CD8-positive, alpha-beta memory T cell (primary cell): Measurements from ENCODE around the gene RETREG1. TPM values are rescaled to one million over a fixed set of nuclear protein-coding genes. Genes with fewer than 3 reads are reported as not detected.

Source experiments
- CTCF ChIA-PET: fragments of 350-600 bp; sonication (Branson Sonifier 250); formaldehyde crosslinking; loops from one replicate; lab custom pipeline; 2021; ENCODE audit warnings: antibody characterized with exemption; lab: Charles Lee
- POLR2A ChIA-PET: fragments of 350-600 bp; sonication (Branson Sonifier 250); formaldehyde crosslinking; loops from one replicate; lab custom pipeline; 2021; ENCODE audit warnings: antibody characterized with exemption; lab: Charles Lee
- DNase-seq, 5 donors: peaks; one replicate each; pipeline versions ENCODE4 v3.0.0 to v3.0.0-alpha.2; 2020 to 2022; ENCODE audit warnings: mixed read lengths in 1 of 5
- H3K27ac ChIP-seq: one replicate; pipeline ENCODE4 v1.7.0; 2013; ENCODE audit warnings: low read depth, mild to moderate bottlenecking, low read length, moderate library complexity
- H3K27me3 ChIP-seq: 2 replicates; pipeline ENCODE4 v1.7.0; 2013; ENCODE audit warnings: low read length, mild to moderate bottlenecking; ENCODE audit not compliant: insufficient read depth, poor library complexity, severe bottlenecking
- H3K36me3 ChIP-seq: 2 replicates; pipeline ENCODE4 v1.7.0; 2013; ENCODE audit warnings: mild to moderate bottlenecking, low read length, moderate library complexity; ENCODE audit not compliant: insufficient read depth
- H3K4me1 ChIP-seq: 2 replicates; pipeline ENCODE4 v1.7.0; 2013; ENCODE audit warnings: mild to moderate bottlenecking, low read length, moderate library complexity; ENCODE audit not compliant: insufficient read depth
- H3K4me3 ChIP-seq: 2 replicates; pipeline ENCODE4 v1.7.0; 2013; ENCODE audit warnings: mild to moderate bottlenecking, low read length
- H3K9me3 ChIP-seq: 2 replicates; pipeline ENCODE4 v1.7.0; 2013; ENCODE audit warnings: mild to moderate bottlenecking, low read length
- H3K27ac Mint-ChIP-seq, 8 donors: one replicate each; pipeline ENCODE4 v1.8.0; 2020 to 2021; ENCODE audit warnings: mixed read lengths in 8 of 8, mild to moderate bottlenecking in 6 of 8, inconsistent platforms in 3 of 8, moderate library complexity in 3 of 8
- H3K27me3 Mint-ChIP-seq, 2 donors: one replicate each; pipeline ENCODE4 v1.8.0; 2020 to 2021; ENCODE audit warnings: mixed read lengths in 2 of 2, mild to moderate bottlenecking in 1 of 2, moderate library complexity in 1 of 2
- H3K36me3 Mint-ChIP-seq, 3 donors: one replicate each; pipeline ENCODE4 v1.8.0; 2020 to 2021; ENCODE audit warnings: mixed read lengths in 3 of 3, inconsistent platforms in 1 of 3, mild to moderate bottlenecking in 1 of 3
- H3K4me1 Mint-ChIP-seq, 3 donors: one replicate each; pipeline ENCODE4 v1.8.0; 2020 to 2021; ENCODE audit warnings: mixed read lengths in 3 of 3, inconsistent platforms in 1 of 3, mild to moderate bottlenecking in 1 of 3
- H3K4me3 Mint-ChIP-seq, 7 donors: one replicate each; pipeline ENCODE4 v1.8.0; 2020 to 2021; ENCODE audit warnings: mixed read lengths in 7 of 7, mild to moderate bottlenecking in 6 of 7, moderate library complexity in 4 of 7, inconsistent platforms in 2 of 7
- H3K9me3 Mint-ChIP-seq, 5 donors: one replicate each; pipeline ENCODE4 v1.8.0; 2020 to 2022; ENCODE audit warnings: mixed read lengths in 5 of 5, mild to moderate bottlenecking in 3 of 5, moderate library complexity in 2 of 5, inconsistent platforms in 1 of 5
- polyA plus RNA-seq: library from polyadenylated mRNA; unstranded; fragments of 300-500 nt; fragmentation: Illumina TruSeq; gene quantifications from one replicate; pipeline ENCODE4 v1.2.3, GENCODE V29; 2021
- total RNA-seq, 2 experiments: library from RNA; stranded (reverse); gene quantifications; one replicate each; pipeline ENCODE4 v1.2.3, GENCODE V29; 2021

The RETREG1 gene
- total and polyA plus RNA-seq, 3 experiments from 2014 or later, result 11.4 to 48.1 (median 12.1) TPM

DNA sequence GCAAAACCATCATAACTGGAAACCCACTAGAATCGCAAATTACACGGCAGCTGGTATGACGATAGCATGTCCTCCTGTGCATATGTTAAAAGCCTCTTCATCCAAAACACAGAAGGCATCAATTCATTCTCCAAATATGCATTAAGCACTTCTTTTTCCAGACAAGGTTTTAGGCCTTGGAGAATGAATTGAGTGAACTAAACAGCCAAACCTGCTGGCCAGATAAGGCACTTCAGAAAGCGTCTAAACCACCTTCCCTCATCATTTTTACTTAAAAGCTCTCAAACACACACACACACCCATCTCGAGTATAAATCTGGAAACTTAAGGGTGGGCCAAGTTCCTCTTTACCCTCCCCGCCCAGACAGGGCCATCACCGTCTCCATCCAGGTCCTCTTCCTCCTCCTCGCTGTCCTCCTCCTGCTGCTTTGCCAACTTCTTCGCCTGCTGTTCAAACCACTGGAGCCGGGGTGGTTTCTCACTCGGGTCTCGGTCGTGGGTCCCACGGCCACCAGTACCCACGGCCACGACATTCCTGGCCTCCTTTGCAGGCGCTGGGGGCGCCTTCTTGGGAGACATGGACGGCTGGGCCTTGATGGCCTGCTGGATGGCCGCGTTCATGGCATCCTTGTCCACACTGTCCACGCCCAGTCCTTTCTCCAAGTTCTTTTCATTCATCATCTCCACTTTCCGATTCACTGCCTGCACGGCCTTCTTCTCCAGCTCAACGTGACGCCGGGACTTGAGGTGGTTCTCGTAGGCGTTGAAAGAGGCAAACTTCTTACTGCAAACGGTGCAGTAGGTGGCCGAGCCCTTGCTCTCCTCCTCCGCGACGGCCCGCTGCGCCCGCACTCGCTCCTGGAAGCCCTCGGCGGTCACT is 151.9 kb downstream of the RETREG1 start:
- Mint-ChIP-seq H3K9me3 (no peaks in the 10 kb centered on the region), H3K4me1 (peaks cover 85 to 99% (median 95%) of the 10 kb centered on the region in 3 donors), H3K36me3 (peaks cover 0 to 62% (median 14%) of the 10 kb centered on the region in 3 donors), H3K4me3 (peak overlapping the region; percentile 97 to 99 (median 98)), H3K27ac (peak overlapping the region; percentile 92 to 99 (median 98)), H3K27me3 (peaks cover 0 to 2% of the 10 kb centered on the region in 2 donors)
- peak overlapping the region; percentile 95 for H3K4me3 ChIP-seq
- peaks cover 65% of the 10 kb centered on the region for H3K4me1 ChIP-seq
- POLR2A ChIA-PET, result no interaction called here
- peak in 1 of 5 donors; percentile 42 for DNase-seq
- H3K27ac ChIP-seq, result peak overlapping the region; percentile 82
- H3K27me3 ChIP-seq, result no peaks in the 10 kb centered on the region
- peaks cover 22% of the 10 kb centered on the region for H3K36me3 ChIP-seq
- no peaks in the 10 kb centered on the region for H3K9me3 ChIP-seq
- CTCF ChIA-PET, result interaction anchor here (1.9 kb wide), 1 partner anchor 10 kb away, joined by 12 read pairs; no protein-coding TSS in a partner anchor

DNA sequence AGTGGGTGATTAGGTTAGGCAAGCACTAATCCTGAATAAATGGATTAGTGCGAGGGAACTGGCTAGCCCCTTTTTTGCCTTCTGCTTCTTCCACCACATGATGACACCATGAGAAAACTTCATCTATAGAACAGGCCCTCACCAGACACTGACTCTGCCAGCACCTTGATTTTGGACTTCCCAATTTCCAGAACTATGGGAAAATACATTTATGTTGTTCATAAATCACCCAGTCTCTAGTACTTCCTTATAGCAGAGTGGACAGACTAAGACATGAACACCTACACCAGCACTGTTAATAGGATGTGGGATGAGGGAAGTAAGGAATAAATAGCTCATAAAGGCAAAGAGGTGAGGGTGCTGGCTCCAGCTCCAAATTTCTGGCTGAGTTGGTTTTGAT is 152.6 kb downstream of the RETREG1 start:
- ChIA-PET POLR2A (no interaction called here), CTCF (interaction anchor here (1.9 kb wide), 1 partner anchor 9 kb away, joined by 12 read pairs; no protein-coding TSS in a partner anchor)
- peak overlapping the region; percentile 34 to 99 (median 98) for H3K27ac Mint-ChIP-seq
- peak overlapping the region; percentile 97 to 99 (median 98) for H3K4me3 Mint-ChIP-seq
- Histone ChIP-seq H3K4me3 (peak overlapping the region; percentile 95), H3K27ac (peak overlapping the region; percentile 82), H3K4me1 (peaks cover 70% of the 10 kb centered on the region), H3K36me3 (peaks cover 22% of the 10 kb centered on the region), H3K27me3 (no peaks in the 10 kb centered on the region), H3K9me3 (no peaks in the 10 kb centered on the region)
- DNase-seq, result no peak
- H3K36me3 Mint-ChIP-seq, result peaks cover 0 to 68% (median 15%) of the 10 kb centered on the region in 3 donors
- H3K9me3 Mint-ChIP-seq, result no peaks in the 10 kb centered on the region
- H3K4me1 Mint-ChIP-seq, result peaks cover 88 to 100% (median 95%) of the 10 kb centered on the region in 3 donors
- H3K27me3 Mint-ChIP-seq, result peaks cover 0 to 2% of the 10 kb centered on the region in 2 donors

DNA sequence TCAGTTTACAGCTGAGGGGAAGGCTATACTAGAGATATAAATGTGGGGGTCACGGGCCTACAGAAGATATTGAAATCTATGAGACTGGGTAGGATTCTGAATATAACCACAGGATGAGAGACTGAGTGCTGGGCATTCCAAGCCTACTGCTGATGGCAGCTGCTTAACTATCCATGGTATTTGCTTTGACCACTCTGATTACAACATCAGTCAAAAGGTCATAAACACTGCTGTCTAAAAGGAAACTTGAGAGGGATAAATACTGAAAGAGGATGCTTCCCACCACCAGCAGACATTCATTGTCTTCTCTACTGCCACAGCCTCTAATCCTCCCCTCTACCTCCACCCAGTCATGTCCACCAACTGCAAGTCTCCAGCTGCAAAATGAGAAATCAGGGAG is 155.0 kb downstream of the RETREG1 start:
- Histone ChIP-seq H3K27me3 (no peaks in the 10 kb centered on the region), H3K4me3 (no peak overlapping the region), H3K9me3 (no peaks in the 10 kb centered on the region), H3K4me1 (peaks cover 75% of the 10 kb centered on the region), H3K27ac (no peak overlapping the region), H3K36me3 (peaks cover 36% of the 10 kb centered on the region)
- H3K9me3 Mint-ChIP-seq, result no peaks in the 10 kb centered on the region
- POLR2A ChIA-PET, result no interaction called here
- peaks cover 80 to 99% (median 94%) of the 10 kb centered on the region in 3 donors for H3K4me1 Mint-ChIP-seq
- peak overlapping the region in 4 of 7 donors; percentile 25 to 73 (median 56) for H3K4me3 Mint-ChIP-seq
- CTCF ChIA-PET, result interaction anchor here (1.4 kb wide), 1 partner anchor 10 kb away, joined by 3 read pairs; no protein-coding TSS in a partner anchor
- peak overlapping the region; percentile 10 to 89 (median 71) for H3K27ac Mint-ChIP-seq
- peaks cover 0 to 89% (median 18%) of the 10 kb centered on the region in 3 donors for H3K36me3 Mint-ChIP-seq
- DNase-seq, result no peak
- peaks cover 0 to 2% of the 10 kb centered on the region in 2 donors for H3K27me3 Mint-ChIP-seq

DNA sequence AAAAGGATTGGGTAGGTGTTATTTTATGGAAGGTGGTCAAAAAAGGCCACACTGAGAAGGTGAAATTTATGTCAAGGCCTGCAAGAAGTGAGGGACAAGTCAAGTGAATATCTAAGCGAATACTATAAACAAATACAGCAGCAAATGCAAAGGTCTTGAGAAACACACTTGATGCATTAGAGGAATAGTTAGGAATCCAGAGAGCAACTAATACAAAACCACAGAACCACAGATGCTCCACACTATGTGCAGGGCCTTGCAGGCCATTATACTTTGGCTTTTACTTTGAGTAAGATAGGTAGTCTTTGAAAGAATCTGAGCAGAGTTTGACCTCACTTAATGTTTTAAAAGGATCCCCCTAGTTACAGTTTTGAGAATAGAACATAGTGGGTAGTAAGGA is 155.8 kb downstream of the RETREG1 start:
- no peak overlapping the region for H3K4me3 ChIP-seq
- Mint-ChIP-seq H3K27ac (peak overlapping the region in 7 of 8 donors; percentile 36 to 89 (median 69)), H3K4me3 (peak overlapping the region; percentile 3 to 73 (median 52)), H3K4me1 (peaks cover 82 to 99% (median 95%) of the 10 kb centered on the region in 3 donors), H3K27me3 (peaks cover 0 to 2% of the 10 kb centered on the region in 2 donors), H3K9me3 (no peaks in the 10 kb centered on the region), H3K36me3 (peaks cover 5 to 94% (median 22%) of the 10 kb centered on the region in 3 donors)
- ChIA-PET POLR2A (no interaction called here), CTCF (interaction anchor here (0.7 kb wide), 1 partner anchor 32 kb away, joined by 3 read pairs; no protein-coding TSS in a partner anchor)
- H3K9me3 ChIP-seq, result no peaks in the 10 kb centered on the region
- H3K27me3 ChIP-seq, result no peaks in the 10 kb centered on the region
- no peak overlapping the region for H3K27ac ChIP-seq
- peaks cover 37% of the 10 kb centered on the region for H3K36me3 ChIP-seq
- peaks cover 75% of the 10 kb centered on the region for H3K4me1 ChIP-seq
- DNase-seq, result no peak

DNA sequence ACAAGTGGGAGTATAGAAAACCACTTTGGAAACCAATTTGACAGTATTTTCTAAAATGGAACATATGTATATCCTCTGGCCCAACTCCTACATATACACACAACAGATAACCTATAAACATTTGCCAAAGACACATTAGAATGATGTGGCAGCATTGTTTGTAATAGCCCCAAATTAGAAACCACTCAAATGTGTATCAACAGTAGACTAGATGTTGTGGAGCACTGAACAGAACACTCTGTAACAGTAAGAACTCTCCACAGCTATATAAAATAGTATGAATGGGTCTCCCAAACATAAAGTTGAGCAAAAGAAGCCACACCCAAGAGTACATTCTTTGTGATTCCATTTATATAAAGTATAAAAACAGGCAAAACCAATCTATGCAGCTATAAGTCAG is 157.3 kb downstream of the RETREG1 start:
- ChIA-PET POLR2A (no interaction called here), CTCF (no interaction called here)
- H3K9me3 Mint-ChIP-seq, result no peaks in the 10 kb centered on the region
- no peak overlapping the region for H3K4me3 ChIP-seq
- no peak overlapping the region for H3K27ac ChIP-seq
- H3K4me1 ChIP-seq, result peaks cover 84% of the 10 kb centered on the region
- no peaks in the 10 kb centered on the region for H3K27me3 ChIP-seq
- no peaks in the 10 kb centered on the region for H3K9me3 ChIP-seq
- no peak overlapping the region for H3K4me3 Mint-ChIP-seq
- peaks cover 76 to 99% (median 97%) of the 10 kb centered on the region in 3 donors for H3K4me1 Mint-ChIP-seq
- H3K36me3 ChIP-seq, result peaks cover 52% of the 10 kb centered on the region
- peak overlapping the region; percentile 10 to 62 (median 37) for H3K27ac Mint-ChIP-seq
- H3K36me3 Mint-ChIP-seq, result peaks cover 5 to 95% (median 24%) of the 10 kb centered on the region in 3 donors
- no peak for DNase-seq
- H3K27me3 Mint-ChIP-seq, result no peaks in the 10 kb centered on the region

GRCh38 chr5:16457853-16458252 is 158.9 kb downstream of the RETREG1 start:
- Histone ChIP-seq H3K9me3 (no peaks in the 10 kb centered on the region), H3K4me3 (no peak overlapping the region), H3K4me1 (peaks cover 68% of the 10 kb centered on the region), H3K27ac (no peak overlapping the region), H3K27me3 (no peaks in the 10 kb centered on the region), H3K36me3 (peaks cover 52% of the 10 kb centered on the region)
- peaks cover 5 to 91% (median 20%) of the 10 kb centered on the region in 3 donors for H3K36me3 Mint-ChIP-seq
- ChIA-PET CTCF (interaction anchor here (1.1 to 2.0 kb wide), 3 partner anchors 11 to 209 kb away, joined by 3 to 7 read pairs (median 3); no protein-coding TSS in a partner anchor), POLR2A (no interaction called here)
- H3K4me1 Mint-ChIP-seq, result peaks cover 66 to 96% (median 95%) of the 10 kb centered on the region in 3 donors
- H3K9me3 Mint-ChIP-seq, result no peaks in the 10 kb centered on the region
- no peaks in the 10 kb centered on the region for H3K27me3 Mint-ChIP-seq
- DNase-seq, result no peak
- peak overlapping the region in 6 of 8 donors; percentile 10 to 72 (median 28) for H3K27ac Mint-ChIP-seq
- no peak overlapping the region for H3K4me3 Mint-ChIP-seq

GRCh38 chr5:16457451-16457850 is 159.3 kb downstream of the RETREG1 start:
- Mint-ChIP-seq H3K4me1 (peaks cover 63 to 93% (median 93%) of the 10 kb centered on the region in 3 donors), H3K27ac (peak overlapping the region in 6 of 8 donors; percentile 10 to 72 (median 28)), H3K4me3 (peak overlapping the region in 2 of 7 donors; percentile 11 to 27), H3K36me3 (peaks cover 5 to 91% (median 20%) of the 10 kb centered on the region in 3 donors), H3K9me3 (no peaks in the 10 kb centered on the region), H3K27me3 (no peaks in the 10 kb centered on the region)
- Histone ChIP-seq H3K36me3 (peaks cover 50% of the 10 kb centered on the region), H3K27me3 (no peaks in the 10 kb centered on the region), H3K27ac (no peak overlapping the region), H3K4me3 (no peak overlapping the region), H3K9me3 (no peaks in the 10 kb centered on the region), H3K4me1 (peaks cover 65% of the 10 kb centered on the region)
- ChIA-PET POLR2A (no interaction called here), CTCF (interaction anchor here (0.7 to 2.0 kb wide), 3 partner anchors 11 to 209 kb away, joined by 3 to 7 read pairs (median 3); no protein-coding TSS in a partner anchor)
- DNase-seq, result no peak
